Measurements from ENCODE around the gene VARS2.
"Not testable (repeated sequence)": the region's sequence is repeated elsewhere in the genome, so short reads cannot be mapped to it uniquely, and the experiment has no call there.

The VARS2 gene

DNA sequence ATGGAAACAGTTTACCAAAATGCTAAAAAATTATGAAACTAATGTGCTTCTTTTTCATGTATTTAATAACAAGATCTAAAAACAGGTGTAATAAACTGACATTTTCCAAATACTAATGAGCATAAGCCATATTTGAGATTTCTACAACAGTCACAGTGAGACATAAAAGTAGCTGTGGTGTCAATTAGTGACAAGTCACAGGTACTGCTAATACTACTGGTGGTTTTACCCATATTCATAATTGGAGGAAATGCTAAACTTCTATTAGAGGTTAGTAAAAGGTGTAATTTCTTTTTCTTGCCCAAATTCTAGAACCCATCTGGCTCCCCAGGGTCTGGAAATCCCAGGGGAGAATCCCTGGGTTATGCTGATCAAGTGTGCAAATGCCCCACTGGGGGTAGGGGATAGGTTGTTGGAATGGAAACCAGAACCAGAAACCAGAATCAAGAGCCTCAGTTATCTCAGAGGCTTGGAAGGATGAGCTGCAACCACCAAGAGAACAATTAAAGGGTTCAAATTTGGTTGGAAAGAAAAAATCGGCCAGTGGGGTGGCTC lies 13.1 kb upstream of the VARS2 start:
- no peak for DNase-seq

- DNase-seq = no peak
Measured at GRCh38 chr6:30901436-30901835, 12.6 kb upstream of the VARS2 start.

- DNase-seq = not testable (repeated sequence)
Measured at GRCh38 chr6:30902196-30902595, 11.8 kb upstream of the VARS2 start.

DNA sequence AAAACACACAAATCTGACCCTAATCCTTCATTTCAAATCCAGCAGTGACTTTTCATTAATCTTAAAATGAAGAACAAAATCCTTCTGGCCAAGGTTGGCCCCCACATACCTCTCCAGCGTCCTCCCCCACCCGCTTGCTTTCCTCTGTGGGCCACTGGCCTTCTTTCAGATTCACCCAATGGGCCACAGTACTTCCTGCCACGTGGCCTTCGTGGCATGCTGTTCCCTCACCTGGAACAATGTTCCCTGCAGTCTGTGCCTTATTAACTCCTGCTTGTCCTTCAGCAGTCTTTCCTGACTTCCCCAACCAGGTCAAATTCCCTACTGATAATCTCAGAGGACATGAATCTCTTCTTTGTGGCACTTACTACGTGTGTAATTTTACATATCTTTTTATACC lies 11.3 kb upstream of the VARS2 start:
- DNase-seq = no peak

- no peak for DNase-seq
Measured at GRCh38 chr6:30903236-30903635, 10.8 kb upstream of the VARS2 start.

DNA sequence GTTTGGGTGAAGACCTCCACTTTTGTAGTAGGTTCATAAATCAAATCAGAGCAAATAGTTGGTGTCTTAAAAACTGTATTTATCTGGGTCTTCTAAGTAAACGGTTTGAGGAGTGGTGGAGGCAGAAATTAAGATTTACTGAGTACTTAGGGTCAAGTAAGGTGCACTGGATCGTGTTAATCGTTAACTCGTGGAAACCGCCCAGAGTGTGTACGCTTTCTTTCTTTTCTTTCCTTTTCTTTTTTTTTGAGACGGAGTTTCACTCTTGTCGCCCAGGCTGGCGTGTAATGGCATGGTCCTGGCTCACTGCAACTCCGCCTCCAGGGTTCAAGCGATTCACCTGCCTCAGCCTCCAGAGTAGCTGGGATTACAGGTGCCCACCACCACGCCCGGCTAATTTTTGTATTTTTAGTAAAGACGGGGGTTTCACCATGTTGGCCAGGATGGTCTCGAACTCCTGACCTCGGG lies 6.7 kb upstream of the VARS2 start:
- DNase-seq = not testable (repeated sequence)

DNA sequence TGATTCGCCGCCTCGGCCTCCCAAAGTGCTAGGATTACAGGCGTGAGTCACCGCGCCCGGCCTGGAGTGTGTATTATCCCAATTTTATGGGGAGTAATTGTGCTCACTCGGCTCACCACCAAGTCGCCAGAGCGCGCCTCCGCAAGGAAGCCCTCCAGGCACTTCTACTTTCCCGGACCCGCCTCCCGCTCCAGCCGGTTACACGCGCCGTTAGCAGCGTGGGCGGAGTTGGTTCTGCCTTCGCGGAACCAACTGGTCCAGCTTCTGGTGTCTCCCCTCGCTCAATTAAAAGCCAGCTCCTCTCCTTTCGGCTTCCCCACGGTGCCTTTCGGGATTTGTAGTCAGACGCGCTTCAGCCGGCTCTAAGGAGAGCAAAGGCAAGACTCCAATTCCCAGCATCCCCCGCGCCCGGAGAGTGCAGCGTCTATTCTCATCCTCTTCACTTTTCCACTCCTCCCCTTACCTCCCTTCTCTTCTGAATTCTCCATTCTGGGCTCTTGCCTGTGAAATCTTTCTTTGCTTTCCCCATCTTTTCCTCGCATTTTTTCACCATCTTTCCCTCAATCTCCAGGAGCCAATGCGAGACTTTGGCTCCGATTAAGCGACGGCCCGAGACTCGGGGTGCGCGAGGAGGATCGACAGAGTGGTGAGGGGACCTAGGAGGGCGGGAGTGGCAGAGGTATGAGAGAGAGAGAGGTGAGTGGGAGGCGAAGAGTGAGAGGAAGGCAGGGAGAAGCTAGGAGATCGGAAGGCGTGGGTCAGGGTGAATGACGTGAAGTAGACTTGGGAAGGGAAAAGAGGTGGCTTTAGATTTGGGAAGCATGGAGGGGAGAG lies 6.1 kb upstream of the VARS2 start, which contains the start of gene GTF2H4:
Gene GTF2H4 (plus strand): TSS at position 450 of the 834 bp plus-strand sequence.
- DNase-seq = peak; percentile 98

- DNase-seq = no peak
Measured at GRCh38 chr6:30908700-30909099, 5.3 kb upstream of the VARS2 start.

- DNase-seq = not testable (repeated sequence)
Measured at GRCh38 chr6:30910473-30910872, 3.6 kb upstream of the VARS2 start.

DNA sequence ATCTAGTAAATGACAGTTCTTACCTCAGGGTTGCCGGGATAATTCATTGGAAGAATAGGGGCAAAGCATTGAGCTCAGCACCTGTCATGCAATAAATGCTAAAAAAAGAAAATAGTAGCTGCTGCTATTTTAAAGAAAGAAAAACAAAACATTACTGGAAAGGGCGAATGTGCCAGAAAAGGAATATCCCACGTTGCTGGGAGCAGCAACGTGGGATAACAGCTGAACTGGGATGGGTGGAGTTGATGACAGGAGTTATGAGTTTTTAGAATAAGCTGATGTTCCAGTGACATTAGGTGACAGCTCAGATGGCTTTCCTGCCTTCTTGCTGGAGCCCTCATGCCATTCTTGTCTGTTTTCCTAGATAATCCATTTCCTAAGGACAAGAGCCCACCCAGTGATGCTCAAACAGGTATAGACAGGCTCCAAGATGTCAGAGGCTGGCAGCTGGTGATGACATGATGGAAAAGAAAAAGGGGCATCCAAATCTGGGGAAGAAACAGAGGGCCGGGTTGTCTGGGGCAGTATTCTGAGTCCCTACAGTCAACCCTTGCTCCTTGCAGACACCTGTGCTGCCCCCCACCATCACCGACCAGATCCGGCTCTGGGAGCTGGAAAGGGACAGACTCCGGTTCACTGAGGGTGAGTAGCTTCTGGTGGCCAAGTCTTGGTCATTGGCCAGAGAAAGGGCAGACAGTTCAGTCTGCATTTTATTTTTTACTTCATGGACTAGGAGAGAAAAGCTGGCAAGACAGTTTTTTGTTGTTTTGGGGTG lies 1.1 kb upstream of the VARS2 start:
- no peak for DNase-seq

DNA sequence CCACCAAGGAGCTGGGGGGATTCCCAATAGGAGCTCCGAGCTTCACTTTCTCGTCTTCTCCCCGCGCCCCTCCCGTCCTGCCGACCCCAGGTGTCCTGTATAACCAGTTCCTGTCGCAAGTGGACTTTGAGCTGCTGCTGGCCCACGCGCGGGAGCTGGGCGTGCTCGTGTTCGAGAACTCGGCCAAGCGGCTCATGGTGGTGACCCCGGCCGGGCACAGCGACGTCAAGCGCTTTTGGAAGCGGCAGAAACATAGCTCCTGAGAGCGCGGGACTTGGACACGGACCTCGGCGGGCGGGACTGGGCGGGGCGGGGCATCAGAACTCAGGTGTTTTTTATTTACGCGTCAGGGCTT lies 340 bp upstream of the VARS2 start:
- peak; percentile 56 for DNase-seq

GRCh38 chr6:30914854-30915590 lies 984 bp downstream of the VARS2 start:
- peak; percentile 41 for DNase-seq

GRCh38 chr6:30915591-30915946 lies 1.5 kb downstream of the VARS2 start:
- peak; percentile 79 for DNase-seq

GRCh38 chr6:30917041-30917440 lies 3.0 kb downstream of the VARS2 start:
- no peak for DNase-seq

DNA sequence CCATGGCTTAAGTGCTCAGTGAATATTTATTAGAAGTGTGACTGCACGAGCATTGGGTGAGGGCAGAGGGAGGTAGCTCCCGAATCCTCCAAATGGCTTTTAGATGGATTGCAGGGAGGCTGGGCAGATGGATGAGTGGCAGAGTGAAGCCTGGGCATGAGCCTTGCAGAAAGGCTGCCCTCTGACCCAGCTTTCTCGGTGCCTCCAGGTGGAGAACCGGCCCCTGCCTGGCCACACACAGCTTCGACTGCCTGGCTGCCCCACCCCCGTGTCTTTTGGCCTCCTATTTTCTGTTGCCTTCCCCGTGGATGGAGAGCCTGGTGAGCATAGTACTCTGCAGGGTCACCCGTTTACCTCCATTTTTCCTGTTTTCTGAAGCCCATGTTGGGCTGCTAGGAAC lies 3.4 kb downstream of the VARS2 start:
- no peak for DNase-seq

- DNase-seq = no peak
Measured at GRCh38 chr6:30918670-30919069, 4.6 kb downstream of the VARS2 start.

- DNase-seq = no peak
Measured at GRCh38 chr6:30922447-30922852, 8.4 kb downstream of the VARS2 start.

DNA sequence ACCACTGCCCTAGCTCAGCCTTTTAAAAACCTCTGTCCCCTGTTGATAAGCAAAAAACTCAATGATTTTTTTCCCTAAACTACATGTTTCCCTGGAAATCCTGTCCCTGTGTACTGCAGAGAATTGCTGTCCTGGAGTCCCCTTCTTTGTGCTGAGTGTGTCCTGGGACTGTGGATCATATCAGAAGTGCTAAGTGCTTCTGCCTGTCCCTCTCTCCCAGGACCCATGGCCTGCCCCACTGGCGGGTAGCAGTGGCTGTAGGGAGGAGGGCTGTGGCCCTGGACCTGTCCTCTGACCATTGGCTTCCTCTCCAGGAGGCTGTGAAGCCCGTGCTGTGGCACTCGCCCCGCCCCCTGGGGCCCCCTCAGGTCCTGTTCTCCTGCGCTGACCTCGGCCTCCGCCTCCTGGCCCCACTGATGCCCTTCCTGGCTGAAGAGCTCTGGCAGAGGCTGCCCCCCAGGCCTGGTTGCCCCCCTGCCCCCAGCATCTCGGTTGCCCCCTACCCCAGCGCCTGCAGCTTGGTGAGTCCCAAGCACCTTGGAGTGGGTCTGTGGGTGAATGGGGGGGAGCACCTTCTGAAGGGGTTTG lies 10.1 kb downstream of the VARS2 start:
- DNase-seq = not testable (repeated sequence)

DNA sequence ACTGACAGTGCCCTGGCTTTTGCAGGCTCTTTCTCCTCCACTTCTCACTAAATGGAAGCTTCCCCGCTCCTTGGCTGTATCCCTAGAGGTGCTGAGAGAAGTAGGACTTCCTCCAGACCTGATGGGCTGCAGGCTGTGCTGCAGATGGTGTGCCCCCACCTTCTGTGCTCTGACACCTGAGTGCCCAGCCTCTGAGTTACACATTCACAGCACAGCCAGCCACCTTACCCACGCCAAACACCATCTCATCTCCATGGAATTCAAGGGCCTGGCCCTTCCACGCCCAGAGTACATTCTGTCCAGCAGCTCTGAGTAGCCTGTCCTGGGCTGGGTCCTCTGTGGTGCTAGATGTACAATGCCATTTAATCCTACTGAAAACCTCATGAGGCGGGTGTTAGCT lies 12.6 kb downstream of the VARS2 start:
- DNase-seq = no peak

- not testable (repeated sequence) for DNase-seq
Measured at GRCh38 chr6:30927080-30927479, 13.0 kb downstream of the VARS2 start.

- no peak for DNase-seq
Measured at GRCh38 chr6:30928677-30929076, 14.6 kb downstream of the VARS2 start.

DNA sequence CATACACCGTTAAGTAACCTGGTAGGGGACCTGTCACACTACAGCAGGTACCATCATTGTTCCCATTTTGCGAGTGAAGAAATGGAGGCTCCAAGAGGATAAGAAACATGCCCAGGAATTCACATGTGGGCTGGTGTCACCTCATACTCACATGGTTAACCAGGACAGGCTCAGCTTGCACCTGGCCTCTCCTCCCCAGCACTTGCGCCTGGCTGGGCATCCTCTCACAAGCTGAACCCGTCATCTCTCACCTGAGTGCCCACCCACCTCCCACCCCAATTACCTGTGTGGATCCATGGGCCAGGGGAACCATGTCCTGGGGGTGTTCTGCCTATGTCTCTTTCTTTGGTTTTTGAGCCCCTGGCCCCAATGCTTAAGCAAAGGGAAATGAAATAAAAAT lies 16.5 kb downstream of the VARS2 start:
- DNase-seq = no peak

GRCh38 chr6:30931272-30931671 lies 17.2 kb downstream of the VARS2 start:
- no peak for DNase-seq
